Stimulated activated naive CD8-positive, alpha-beta T cell treated with anti-CD3 and anti-CD28 coated beads, Interleukin-15, Interleukin-2, amounts not matched to agents 100 U/mL and 50 U/mL, for 24 hours (primary cell): Measurements from ENCODE around the gene APMAP.

Source experiments
- ATAC-seq: fragments of 150-1000 bp; cut with Tn5 transposase; one replicate; pipeline ENCODE4 v1.10.0; 2021
- DNase-seq: peaks from one replicate; pipeline ENCODE4 v3.0.0; 2021

APMAP gene

GRCh38 chr20:24965065-24965919, 27.3 kb downstream of the APMAP start:
- peak; percentile 25 for ATAC-seq
- no peak for DNase-seq

DNA sequence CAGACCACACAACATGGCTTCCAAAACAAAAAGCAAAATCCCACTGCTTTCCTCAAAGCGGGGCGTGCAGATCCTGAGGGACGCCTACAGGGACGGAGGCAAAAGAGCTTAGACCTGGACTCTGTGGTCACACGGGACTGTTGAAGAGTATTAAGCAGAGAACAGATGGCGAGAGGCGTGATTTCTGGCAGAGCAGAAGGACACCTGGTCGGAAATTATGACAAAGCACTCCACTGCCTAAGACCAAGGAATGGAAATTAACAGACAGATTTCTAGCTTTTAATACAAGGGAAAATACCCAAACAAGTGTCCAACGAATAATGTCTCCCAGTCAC, 28.1 kb downstream of the APMAP start:
- ATAC-seq, result peak; percentile 67

GRCh38 chr20:24963672-24964505, 28.7 kb downstream of the APMAP start:
- DNase-seq, result no peak
- no peak for ATAC-seq

More for the DNA sequence above, 28.1 kb downstream of the APMAP start:
- no peak for DNase-seq

- no peak for DNase-seq
- no peak for ATAC-seq
These were observed 30.0 kb downstream of the APMAP start for GRCh38 chr20:24962510-24962909.

GRCh38 chr20:24962182-24962492, 30.4 kb downstream of the APMAP start:
- no peak for ATAC-seq
- no peak for DNase-seq

DNA sequence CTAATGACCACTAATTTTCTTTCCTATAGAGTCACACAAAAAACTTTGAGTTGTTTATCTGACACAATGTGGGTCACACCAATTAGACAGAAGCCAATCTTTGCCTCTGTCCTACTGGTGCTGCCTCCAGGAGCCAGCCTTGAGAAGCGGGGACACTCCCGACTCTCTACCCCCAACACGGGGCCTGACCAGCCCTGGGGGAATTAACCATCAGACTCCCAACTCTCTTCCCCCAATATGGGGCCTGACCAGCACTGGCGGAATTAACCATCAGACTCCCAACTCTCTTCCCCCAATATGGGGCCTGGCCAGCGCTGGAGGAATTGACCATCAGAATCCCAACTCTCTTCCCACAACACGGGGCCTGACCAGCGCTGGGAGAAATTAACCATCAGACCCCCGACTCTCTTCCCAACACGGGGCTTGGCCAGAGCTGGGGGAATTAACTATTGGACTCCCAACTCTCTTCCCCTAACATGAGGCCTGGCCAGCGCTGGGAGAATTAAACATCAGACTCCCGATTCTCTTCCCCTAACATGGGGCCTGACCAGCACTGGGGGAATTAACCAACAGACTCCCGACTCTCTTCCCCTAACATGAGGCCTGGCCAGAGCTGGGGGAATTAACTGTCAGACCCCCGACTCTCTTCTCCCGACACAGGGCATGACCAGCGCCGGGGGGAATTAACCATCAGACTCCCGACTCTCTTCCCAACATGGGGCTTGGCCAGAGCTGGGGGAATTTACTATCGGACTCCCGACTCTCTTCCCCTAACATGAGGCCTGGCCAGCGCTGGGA, 31.0 kb downstream of the APMAP start:
- DNase-seq (no peak), ATAC-seq (no peak)

GRCh38 chr20:24960861-24961260, 31.7 kb downstream of the APMAP start:
- DNase-seq (no peak), ATAC-seq (no peak)

DNA sequence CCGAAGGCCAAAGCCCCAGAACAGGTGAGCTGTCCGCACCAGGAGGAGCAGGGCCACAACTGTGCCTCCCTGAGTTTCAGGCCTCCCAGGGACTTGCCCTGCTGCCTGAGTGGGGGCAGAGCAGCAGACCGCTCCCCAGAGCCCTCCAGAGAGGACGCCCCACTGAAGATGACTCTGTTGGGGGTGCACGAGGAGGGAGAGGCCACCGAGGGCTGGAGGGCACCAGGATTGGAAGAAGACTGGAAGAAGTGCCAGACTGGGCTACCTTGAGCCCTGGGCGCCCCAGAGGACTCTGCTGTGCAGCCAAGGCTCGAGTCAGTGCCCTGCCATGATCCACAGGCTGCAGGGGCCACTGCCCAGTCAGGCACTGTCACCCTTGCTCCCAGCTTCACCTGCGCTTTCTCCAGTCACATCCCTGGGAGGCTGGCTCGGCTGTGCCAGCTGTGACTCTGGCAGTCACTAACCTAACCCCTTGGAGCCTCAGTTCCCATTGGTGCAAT, 32.2 kb downstream of the APMAP start:
- ATAC-seq, result no peak
- no peak for DNase-seq

DNA sequence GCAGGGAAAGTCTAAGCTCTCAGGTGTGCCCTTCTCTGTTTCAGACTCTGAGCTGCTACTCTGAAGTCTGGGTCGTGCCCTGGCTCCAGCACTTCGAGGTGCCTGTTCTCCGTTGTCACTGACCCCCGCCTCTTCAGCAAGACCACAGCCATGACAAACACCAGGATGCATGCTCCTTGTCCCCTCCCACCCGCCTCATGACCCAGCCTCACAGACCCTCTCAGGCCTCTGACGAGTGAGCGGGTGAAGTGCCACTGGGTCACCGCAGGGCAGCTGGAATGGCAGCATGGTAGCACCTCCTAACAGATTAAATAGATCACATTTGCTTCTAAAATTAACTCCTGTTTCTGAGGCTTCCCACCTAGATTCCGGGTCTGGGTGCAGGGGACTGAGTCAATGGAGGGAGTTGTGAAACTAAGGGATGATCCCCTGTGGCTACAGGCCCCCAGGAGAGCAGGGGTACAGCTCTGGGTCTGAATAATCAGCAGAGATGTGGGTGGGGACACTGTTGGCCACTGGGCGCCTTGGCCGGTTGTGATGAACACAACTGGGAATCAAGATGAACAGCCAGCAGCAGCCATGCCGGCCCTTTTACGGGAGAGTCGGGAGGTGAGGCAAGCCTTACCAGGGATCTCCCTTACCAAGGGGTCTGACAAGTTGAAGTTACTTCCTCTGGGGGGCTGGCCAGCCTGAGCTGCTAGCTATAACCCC, 32.8 kb downstream of the APMAP start:
- DNase-seq, result no peak
- ATAC-seq, result no peak

DNA sequence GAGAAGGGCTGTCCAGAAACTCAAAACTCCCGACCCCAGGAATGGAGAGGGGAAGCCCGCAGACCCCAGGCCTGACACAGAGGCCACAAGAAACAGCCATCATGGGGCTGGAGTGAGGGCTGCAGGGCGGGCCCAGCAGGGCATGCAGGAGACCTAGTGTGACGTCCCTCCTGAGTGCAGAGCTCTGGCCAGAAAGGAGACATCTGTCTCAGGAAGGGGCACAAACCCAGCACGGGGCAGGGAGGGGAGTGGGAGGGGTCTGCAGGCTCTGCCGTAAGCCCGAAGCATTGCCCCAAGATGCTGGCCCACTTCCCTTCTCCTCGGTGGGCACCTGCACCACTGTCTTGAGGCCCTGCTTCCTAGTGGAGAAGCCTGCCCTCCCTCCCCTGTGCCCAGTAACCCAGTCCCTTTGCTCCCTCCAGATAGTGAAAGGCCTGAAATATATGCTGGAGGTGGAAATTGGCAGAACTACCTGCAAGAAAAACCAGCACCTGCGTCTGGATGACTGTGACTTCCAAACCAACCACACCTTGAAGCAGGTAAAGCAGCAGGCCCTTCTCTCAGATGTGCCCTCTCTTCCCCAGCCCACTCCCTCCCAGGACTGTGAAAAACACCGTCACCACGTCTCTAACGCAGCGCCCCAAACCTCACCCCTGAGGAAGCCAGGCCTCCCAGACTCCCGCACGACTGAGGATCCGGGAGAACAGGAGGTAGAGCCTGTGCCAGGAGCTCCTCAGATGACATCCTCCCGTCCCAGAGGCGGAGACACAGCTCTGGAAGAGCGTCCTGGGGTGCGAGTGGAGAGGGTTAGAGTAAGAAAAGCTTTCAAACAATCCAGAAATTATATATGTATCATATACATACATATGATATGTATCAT, 33.8 kb downstream of the APMAP start:
- no peak for ATAC-seq

GRCh38 chr20:24957326-24958016, 35.1 kb downstream of the APMAP start:
- DNase-seq, result no peak
- no peak for ATAC-seq

More for the DNA sequence above, 33.8 kb downstream of the APMAP start:
- DNase-seq, result no peak

- ATAC-seq (no peak), DNase-seq (no peak)
These were observed 36.3 kb downstream of the APMAP start for GRCh38 chr20:24956001-24956841.

- DNase-seq (no peak), ATAC-seq (peak; percentile 10)
These were observed 37.5 kb downstream of the APMAP start for GRCh38 chr20:24955045-24955444.

DNA sequence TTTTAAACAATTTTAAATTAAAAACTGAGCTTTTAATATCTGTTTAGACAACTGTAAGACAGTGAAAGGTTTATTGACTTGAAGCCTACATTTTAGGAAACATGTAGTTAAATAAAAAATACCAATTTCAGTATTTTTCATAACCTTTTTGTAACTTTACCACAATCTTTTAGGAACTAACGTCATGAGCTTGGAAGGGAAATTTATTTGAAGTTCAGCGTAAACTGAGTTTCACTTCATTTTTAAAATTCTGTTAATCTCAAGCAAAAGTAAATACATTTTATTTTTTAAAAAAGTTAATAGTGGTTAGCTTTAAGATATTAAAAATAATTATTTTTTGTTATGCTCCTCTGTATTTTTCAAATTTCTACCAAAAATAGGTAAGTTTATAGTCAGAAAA, 38.0 kb downstream of the APMAP start:
- DNase-seq, result no peak

DNA sequence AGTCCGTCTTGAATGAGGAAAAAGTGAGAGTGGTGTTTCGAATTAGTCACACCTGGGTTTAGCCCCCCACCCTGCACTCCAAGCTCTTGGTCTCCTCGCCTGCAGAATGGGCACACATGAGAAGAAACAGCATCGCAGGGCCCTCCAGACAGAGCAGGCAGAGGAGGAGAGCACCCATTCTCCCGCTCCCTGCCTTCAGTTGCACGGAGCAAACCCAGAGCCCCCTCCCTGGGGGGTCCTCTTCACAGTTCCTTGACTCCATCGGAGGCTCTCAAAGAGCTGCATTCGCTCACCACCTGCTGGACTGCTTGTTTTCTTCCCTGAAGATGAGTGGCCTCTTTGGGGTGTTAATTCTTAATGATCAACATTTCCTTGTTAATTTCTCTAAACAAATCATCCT, 38.4 kb downstream of the APMAP start:
- DNase-seq (no peak), ATAC-seq (no peak)

More for the DNA sequence above, 38.0 kb downstream of the APMAP start:
- no peak for ATAC-seq

GRCh38 chr20:24953621-24954133, 38.9 kb downstream of the APMAP start:
- DNase-seq (peak; percentile 42), ATAC-seq (no peak)

DNA sequence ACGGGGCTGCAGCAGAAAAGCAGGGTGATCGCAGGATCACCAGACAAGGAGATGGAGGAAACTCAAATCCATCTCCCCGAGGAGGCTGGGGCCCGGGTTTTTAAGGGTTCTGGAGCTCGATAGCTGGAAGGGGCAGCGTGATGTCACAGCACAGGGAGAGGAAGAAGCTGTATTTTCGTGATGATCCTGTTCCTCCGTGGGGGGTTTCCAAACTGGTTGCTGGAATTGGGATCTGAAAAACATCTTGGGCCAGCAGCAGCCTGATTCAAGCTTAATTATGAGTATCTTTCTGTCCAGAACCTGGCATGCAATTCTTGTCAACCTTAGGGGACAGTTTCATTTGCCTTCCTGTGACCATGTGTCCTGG, 39.4 kb downstream of the APMAP start:
- DNase-seq (no peak), ATAC-seq (no peak)

DNA sequence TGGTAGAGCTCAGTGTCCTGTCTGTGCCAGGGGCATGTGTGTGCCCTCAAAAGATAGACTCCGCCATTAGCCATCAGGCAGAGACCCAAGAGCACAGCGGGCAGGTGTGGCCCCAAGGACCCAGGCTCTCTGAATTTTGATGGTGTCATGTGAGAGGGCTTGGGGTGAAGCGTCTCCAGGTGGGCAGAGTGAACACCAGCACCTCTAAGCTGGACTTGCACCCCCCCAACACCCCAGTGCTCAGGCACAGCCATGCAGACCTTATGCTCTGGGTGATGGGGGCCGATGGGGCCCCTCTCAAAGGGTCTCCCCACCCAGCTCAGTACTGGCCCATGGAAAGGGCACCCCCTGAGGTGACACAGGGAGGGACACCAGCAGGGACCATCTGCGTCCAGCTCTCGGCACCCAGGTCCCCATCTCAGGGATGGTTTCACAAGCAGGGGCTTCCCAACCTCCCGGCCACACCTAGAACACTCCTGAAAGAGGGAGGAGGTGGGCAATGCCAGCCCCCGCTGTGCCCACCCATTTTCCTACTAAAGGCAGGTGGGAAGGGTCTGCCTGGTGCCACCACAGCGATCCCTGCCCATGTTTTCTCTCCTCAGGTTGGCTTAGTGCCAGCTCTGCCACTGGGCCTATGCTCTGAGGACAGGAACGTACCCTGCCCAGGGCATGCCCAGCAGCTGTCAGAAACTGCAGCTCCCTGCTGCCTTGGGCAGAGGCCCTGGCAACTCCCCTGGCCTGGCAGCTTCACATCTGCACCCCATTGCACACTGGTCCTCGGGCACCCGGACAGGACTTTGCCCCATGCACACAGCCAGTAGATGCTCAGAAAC, 40.0 kb downstream of the APMAP start:
- ATAC-seq (no peak), DNase-seq (no peak)
